ENCODE measurements around the gene BUD23. TPM values are rescaled to one million over a fixed set of nuclear protein-coding genes. Genes with fewer than 3 reads are reported as not detected.

BUD23 gene
- total RNA-seq, 1 donor from 2014 or later, result 58.8 TPM

GRCh38 chr7:73738220-73738611, 54.8 kb downstream of the BUD23 start:
- DNase-seq (ENCODE audit: low spot score, unreplicated experiment), result no peak
- H3K4me3 Mint-ChIP-seq (ENCODE audit: low read depth), result peak overlapping the region; percentile 91
- peaks cover 27% of the 10 kb centered on the region for H3K4me1 Mint-ChIP-seq (ENCODE audit: low read depth)
- no peaks in the 10 kb centered on the region for H3K9me3 Mint-ChIP-seq (ENCODE audit: low read depth)
- peaks cover 7% of the 10 kb centered on the region for H3K36me3 Mint-ChIP-seq (ENCODE audit: insufficient read depth)
- no peak for TF ChIP-seq CTCF (IDR thresholded peaks at IDR 0.05; ENCODE audit: unreplicated experiment)
- H3K27ac Mint-ChIP-seq, result peak overlapping the region; percentile 97
- H3K27me3 Mint-ChIP-seq, result no peaks in the 10 kb centered on the region

GRCh38 chr7:73738612-73739386, 55.4 kb downstream of the BUD23 start, which contains the start of gene ABHD11:
Gene ABHD11, minus strand, starts transcription at chr7:73738802. Its CDS starts 32 bp downstream, at chr7:73738770.
- Mint-ChIP-seq H3K4me1 (ENCODE audit: low read depth) (peaks cover 33% of the 10 kb centered on the region), H3K9me3 (ENCODE audit: low read depth) (no peaks in the 10 kb centered on the region), H3K27me3 (no peaks in the 10 kb centered on the region), H3K4me3 (ENCODE audit: low read depth) (peak within 1 kb of the TSS; percentile 91), H3K36me3 (ENCODE audit: insufficient read depth) (peaks cover 7% of the 10 kb centered on the region), H3K27ac (peak within 1 kb of the TSS; percentile 99)
- no peak for TF ChIP-seq CTCF (IDR thresholded peaks at IDR 0.05; ENCODE audit: unreplicated experiment)
- peak; percentile 97 for DNase-seq (ENCODE audit: low spot score, unreplicated experiment)

- Mint-ChIP-seq H3K9me3 (ENCODE audit: low read depth) (no peaks in the 10 kb centered on the region), H3K36me3 (ENCODE audit: insufficient read depth) (peaks cover 7% of the 10 kb centered on the region), H3K4me1 (ENCODE audit: low read depth) (peaks cover 38% of the 10 kb centered on the region), H3K4me3 (ENCODE audit: low read depth) (peak overlapping the region; percentile 91), H3K27me3 (no peaks in the 10 kb centered on the region), H3K27ac (peak overlapping the region; percentile 99)
- DNase-seq (ENCODE audit: low spot score, unreplicated experiment), result no peak
- no peak for TF ChIP-seq CTCF (IDR thresholded peaks at IDR 0.05; ENCODE audit: unreplicated experiment)
Observed at GRCh38 chr7:73739387-73739767, 56.0 kb downstream of the BUD23 start.

- Mint-ChIP-seq H3K27ac (peak overlapping the region; percentile 100), H3K27me3 (no peaks in the 10 kb centered on the region), H3K4me1 (ENCODE audit: low read depth) (peaks cover 38% of the 10 kb centered on the region), H3K36me3 (ENCODE audit: insufficient read depth) (peaks cover 4% of the 10 kb centered on the region), H3K4me3 (ENCODE audit: low read depth) (peak overlapping the region; percentile 54), H3K9me3 (ENCODE audit: low read depth) (no peaks in the 10 kb centered on the region)
- DNase-seq (ENCODE audit: low spot score, unreplicated experiment), result no peak
- no peak for TF ChIP-seq CTCF (IDR thresholded peaks at IDR 0.05; ENCODE audit: unreplicated experiment)
Observed at GRCh38 chr7:73740212-73740611, 56.8 kb downstream of the BUD23 start.

- peak overlapping the region; percentile 100 for H3K27ac Mint-ChIP-seq
- TF ChIP-seq CTCF (IDR thresholded peaks at IDR 0.05; ENCODE audit: unreplicated experiment), result no peak
- peaks cover 4% of the 10 kb centered on the region for H3K36me3 Mint-ChIP-seq (ENCODE audit: insufficient read depth)
- no peak for DNase-seq (ENCODE audit: low spot score, unreplicated experiment)
- H3K4me3 Mint-ChIP-seq (ENCODE audit: low read depth), result peak overlapping the region; percentile 54
- no peaks in the 10 kb centered on the region for H3K9me3 Mint-ChIP-seq (ENCODE audit: low read depth)
- H3K4me1 Mint-ChIP-seq (ENCODE audit: low read depth), result peaks cover 38% of the 10 kb centered on the region
- H3K27me3 Mint-ChIP-seq, result no peaks in the 10 kb centered on the region
Observed at GRCh38 chr7:73740771-73741170, 57.4 kb downstream of the BUD23 start.

All from progenitor cell of endocrine pancreas (in vitro differentiated cells).